ENCODE results near the gene NUDT13.
"Not testable (repeated sequence)": the region's sequence is repeated elsewhere in the genome, so short reads cannot be mapped to it uniquely, and the experiment has no call there.

DNA sequence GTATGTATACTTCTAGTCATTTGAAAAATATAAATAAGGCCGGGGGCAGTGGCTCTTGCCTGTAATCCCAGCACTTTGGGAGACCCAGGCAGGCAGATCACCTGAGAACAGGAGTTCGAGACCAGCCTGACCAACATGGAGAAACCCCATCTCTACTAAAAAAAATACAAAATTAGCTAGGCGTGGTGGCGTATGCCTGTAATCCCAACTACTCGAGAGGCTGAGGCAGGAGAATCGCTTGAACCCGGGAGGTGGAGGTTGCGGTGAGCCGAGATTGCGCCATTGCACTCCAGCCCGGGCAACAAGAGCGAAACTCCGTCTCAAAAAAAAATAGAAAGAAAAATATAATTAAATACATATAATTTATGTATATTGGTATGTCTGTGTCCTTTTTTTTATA is 1.8 kb downstream of the NUDT13 start:
- TF ChIP-seq, protein P1, sequence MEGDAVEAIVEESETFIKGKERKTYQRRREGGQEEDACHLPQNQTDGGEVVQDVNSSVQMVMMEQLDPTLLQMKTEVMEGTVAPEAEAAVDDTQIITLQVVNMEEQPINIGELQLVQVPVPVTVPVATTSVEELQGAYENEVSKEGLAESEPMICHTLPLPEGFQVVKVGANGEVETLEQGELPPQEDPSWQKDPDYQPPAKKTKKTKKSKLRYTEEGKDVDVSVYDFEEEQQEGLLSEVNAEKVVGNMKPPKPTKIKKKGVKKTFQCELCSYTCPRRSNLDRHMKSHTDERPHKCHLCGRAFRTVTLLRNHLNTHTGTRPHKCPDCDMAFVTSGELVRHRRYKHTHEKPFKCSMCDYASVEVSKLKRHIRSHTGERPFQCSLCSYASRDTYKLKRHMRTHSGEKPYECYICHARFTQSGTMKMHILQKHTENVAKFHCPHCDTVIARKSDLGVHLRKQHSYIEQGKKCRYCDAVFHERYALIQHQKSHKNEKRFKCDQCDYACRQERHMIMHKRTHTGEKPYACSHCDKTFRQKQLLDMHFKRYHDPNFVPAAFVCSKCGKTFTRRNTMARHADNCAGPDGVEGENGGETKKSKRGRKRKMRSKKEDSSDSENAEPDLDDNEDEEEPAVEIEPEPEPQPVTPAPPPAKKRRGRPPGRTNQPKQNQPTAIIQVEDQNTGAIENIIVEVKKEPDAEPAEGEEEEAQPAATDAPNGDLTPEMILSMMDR (IDR thresholded peaks at IDR 0.05): not testable (repeated sequence)
- not testable (repeated sequence) for TF ChIP-seq POLR2A (IDR thresholded peaks at IDR 0.05)

All from heart left ventricle (tissue), 13 donors.